K562 (cell line): ENCODE data around the gene OPHN1. TPM values are rescaled to one million over a fixed set of nuclear protein-coding genes. Genes with fewer than 3 reads are reported as not detected.

ENCODE experiments used
- ATAC-seq: fragments of 200-7000 bp; cut with Tn5 transposase; 3 replicates; pipeline ENCODE4 v1.9.1; 2020; ENCODE audit warnings: moderate library complexity
- BruUV-seq: library from RNA; stranded (reverse); fragments of 400-500 nt; replicated peaks from 2 replicates; lab custom pipeline; 2021; lab: Mats Ljungman, UMichigan
- CTCF ChIA-PET: fragments of 300-600 bp; formaldehyde crosslinking; extraction: SDS; loops from one replicate; lab custom pipeline; 2021; ENCODE audit warnings: low intra/inter-chr PET ratio; lab: Yijun Ruan, JAX
- POLR2A ChIA-PET: fragments of 300-600, 350-650 bp; sonication (Branson Sonifier 250); formaldehyde crosslinking; extraction: SDS; loops from one replicate; lab custom pipeline; 2021; ENCODE audit warnings: antibody characterized with exemption, inconsistent platforms; lab: Yijun Ruan, JAX
- DNase-seq, 4 experiments: peaks; one replicate each; pipeline versions ENCODE4 v3.0.0 to v3.0.0-alpha.2; 2011 to 2018; ENCODE audit warnings: low spot score in 3 of 4, mixed read lengths in 3 of 4; ENCODE audit errors: extremely low read depth in 1 of 4
- FAIRE-seq: peaks from 2 replicates; lab custom pipeline; 2011; peaks lifted over from hg19 to GRCh38; lab: Jason Lieb, UNC
- H2AFZ ChIP-seq: 2 replicates; pipeline ENCODE4 v1.6.0; 2011; ENCODE audit warnings: low read depth, low read length, control low read depth, inconsistent platforms
- H3K27ac ChIP-seq: fragments of 200-600 bp; 3 replicates; pipeline ENCODE4 v1.8.0; 2011; ENCODE audit warnings: low read depth, mild to moderate bottlenecking, control low read depth, inconsistent platforms, low read length, moderate library complexity, mixed read lengths; ENCODE audit errors: extremely low read depth
- H3K27me3 ChIP-seq, 2 experiments: fragments of 300-600 bp in 1 of 2; 2 replicates in 1 of 2; 3 replicates in 1 of 2; pipeline versions ENCODE4 v1.6.0 to v1.8.0; 2011; ENCODE audit warnings: inconsistent platforms in 2 of 2, low read length in 2 of 2, mild to moderate bottlenecking in 1 of 2, mixed read lengths in 1 of 2, moderate library complexity in 1 of 2; ENCODE audit not compliant: control insufficient read depth in 2 of 2, insufficient read depth in 2 of 2
- H3K36me3 ChIP-seq: fragments of 300-600 bp; 3 replicates; pipeline ENCODE4 v1.8.0; 2011; ENCODE audit warnings: mild to moderate bottlenecking, low read length, inconsistent platforms; ENCODE audit not compliant: control insufficient read depth, insufficient read depth
- H3K4me1 ChIP-seq, 2 experiments: fragments of 200-600 bp in 1 of 2; replicated peaks in 1 of 2; 2 replicates in 1 of 2; 3 replicates in 1 of 2; pipeline versions ENCODE4 v1.5.1 to v1.8.0; 2011; ENCODE audit warnings: inconsistent platforms in 2 of 2, low read length in 2 of 2, mild to moderate bottlenecking in 1 of 2, mixed read lengths in 1 of 2, moderate library complexity in 1 of 2; ENCODE audit not compliant: control insufficient read depth in 2 of 2, insufficient read depth in 2 of 2
- H3K4me2 ChIP-seq: 2 replicates; pipeline ENCODE4 v1.6.1; 2011; ENCODE audit warnings: low read length, control low read depth, inconsistent platforms, mixed read lengths; ENCODE audit not compliant: insufficient read depth
- H3K4me3 ChIP-seq: fragments of 200-600 bp; sonication (generic), shearing (Covaris generic); 2 replicates; pipeline ENCODE4 v1.5.1; 2016; ENCODE audit warnings: control low read depth, inconsistent platforms
- H3K79me2 ChIP-seq: fragments of 200-600 bp; 3 replicates; pipeline ENCODE4 v1.8.0; 2011; ENCODE audit warnings: low read length, inconsistent platforms; ENCODE audit not compliant: control insufficient read depth, insufficient read depth
- H3K9ac ChIP-seq, 2 experiments: 2 replicates each; pipeline versions ENCODE4 v1.6.0 to v1.6.1; 2011; ENCODE audit warnings: low read depth in 2 of 2, low read length in 2 of 2, control low read depth in 1 of 2, inconsistent platforms in 1 of 2, mild to moderate bottlenecking in 1 of 2, mixed read lengths in 1 of 2; ENCODE audit not compliant: insufficient read depth in 1 of 2
- H3K9me1 ChIP-seq: one replicate; pipeline ENCODE4 v1.6.0; 2011; ENCODE audit warnings: inconsistent platforms, mild to moderate bottlenecking, low read length, moderate library complexity; ENCODE audit not compliant: control insufficient read depth, insufficient read depth
- H3K9me3 ChIP-seq: replicated peaks from 2 replicates; pipeline ENCODE4 v1.5.1; 2011; ENCODE audit warnings: low read depth, low read length, inconsistent platforms; ENCODE audit not compliant: control insufficient read depth, insufficient read depth
- H4K20me1 ChIP-seq: replicated peaks from 2 replicates; pipeline ENCODE4 v1.6.1; 2011; ENCODE audit warnings: low read length, inconsistent platforms, mixed read lengths; ENCODE audit not compliant: control insufficient read depth, insufficient read depth
- CEBPZ ChIP-seq: fragments of 150-350 bp; IDR thresholded peaks from 2 replicates; pipeline ENCODE4 v1.6.1; 2014; ENCODE audit warnings: low read depth, mild to moderate bottlenecking, low read length, borderline replicate concordance
- CHCHD3 ChIP-seq: fragments of 250-450 bp; sonication (Bioruptor Pico); IDR thresholded peaks from 2 replicates; pipeline ENCODE4 v2.1.2; 2022; ENCODE audit warnings: mild to moderate bottlenecking
- CLOCK ChIP-seq: fragments of 250-450 bp; sonication (Bioruptor Pico); IDR thresholded peaks from 2 replicates; pipeline ENCODE4 v1.4.0; 2020; ENCODE audit warnings: mild to moderate bottlenecking, moderate library complexity, borderline replicate concordance
- CREB5 ChIP-seq: fragments of 250-450 bp; sonication (Bioruptor Pico); IDR thresholded peaks from 2 replicates; pipeline ENCODE4 v1.5.0; 2020; ENCODE audit warnings: mild to moderate bottlenecking
- EHMT2 ChIP-seq: fragments of 450-650 bp; IDR thresholded peaks from 2 replicates; pipeline ENCODE4 v1.6.1; 2018; ENCODE audit warnings: antibody characterized with exemption
- ETS1 ChIP-seq: conservative IDR thresholded peaks from 2 replicates; pipeline ENCODE4 v1.6.1; 2011; ENCODE audit warnings: low read depth, mild to moderate bottlenecking, low read length; ENCODE audit not compliant: control insufficient read depth
- FOSL1 ChIP-seq: fragments of 200-800 bp; sonication (Bioruptor generic); conservative IDR thresholded peaks from 2 replicates; pipeline ENCODE4 v1.6.1; 2016; ENCODE audit warnings: missing genetic modification characterization, missing compliant biosample characterization
- FOXA1 ChIP-seq: fragments of 450-650 bp; IDR thresholded peaks from 2 replicates; pipeline ENCODE4 v1.6.1; 2016; ENCODE audit warnings: mild to moderate bottlenecking, borderline replicate concordance
- HCFC1 ChIP-seq: IDR thresholded peaks from 2 replicates; pipeline ENCODE4 v1.6.1; 2012; ENCODE audit warnings: low read depth, low read length, improper control_type of control experiment
- NFATC3 ChIP-seq: fragments of 450-650 bp; IDR thresholded peaks from 2 replicates; pipeline ENCODE4 v1.6.1; 2017; ENCODE audit warnings: mild to moderate bottlenecking
- SAP30 ChIP-seq: fragments of 200-600 bp; sonication (generic); IDR thresholded peaks from 2 replicates; pipeline ENCODE4 v1.6.1; 2012; ENCODE audit warnings: borderline replicate concordance, low read depth, mild to moderate bottlenecking, moderate library complexity, low read length, control low read depth, inconsistent platforms; ENCODE audit not compliant: insufficient read depth, poor library complexity, severe bottlenecking
- TEAD2 ChIP-seq: fragments of 450-650 bp; IDR thresholded peaks from 2 replicates; pipeline ENCODE4 v1.6.1; 2016; ENCODE audit warnings: missing genetic modification characterization, control low read depth, missing compliant biosample characterization
- ZFP1 ChIP-seq: fragments of 450-650 bp; formaldehyde crosslinking; IDR thresholded peaks from 2 replicates; pipeline ENCODE4 v1.4.0; 2020; ENCODE audit warnings: mild to moderate bottlenecking, mixed read lengths
- ZFPM2 ChIP-seq: fragments of 250-450 bp; sonication (Bioruptor Pico); IDR thresholded peaks from 2 replicates; pipeline ENCODE4 v1.5.1; 2022; ENCODE audit warnings: mild to moderate bottlenecking
- ZNF197 ChIP-seq: fragments of 200-800 bp; sonication (Bioruptor generic); IDR thresholded peaks from 2 replicates; pipeline ENCODE4 v1.6.1; 2016; ENCODE audit warnings: low read depth, missing genetic modification characterization, missing compliant biosample characterization
- WGBS: fragments of 100-300 bp; shearing (Covaris generic); methylation state at CpG from one replicate; pipeline ENCODE4 v1.1.6; 2016; ENCODE audit warnings: low coverage, mixed read lengths; ENCODE audit not compliant: insufficient coverage; ENCODE audit errors: missing lambda C conversion rate; 5-methylcytosine and 5-hydroxymethylcytosine counted together
- in situ Hi-C: fragments of 300-500 bp; cut with MboI; formaldehyde crosslinking; loops from 4 replicates; pipeline ENCODE4 v1.15.0; 2018; ENCODE audit warnings: inconsistent platforms, mixed read lengths
- intact Hi-C: fragments of 100-400 bp; cut with micrococcal nuclease; formaldehyde crosslinking; loops from 2 replicates; pipeline ENCODE4 v1.14.2; 2022
- polyA plus RNA-seq, 8 experiments: library from polyadenylated mRNA; depleted of rRNA in 4 of 8; stranded (reverse) in 5 of 8; unstranded in 3 of 8; fragments of >200 nt; fragmentation: Nextera tagmentation in 2 of 8; fragmentation: Illumina TruSeq in 1 of 8; extraction: Ambion mirVana in 2 of 8; extraction: Trizol in 1 of 8; gene quantifications; 2 replicates each; pipeline versions ENCODE4 v1.2.1 to v1.2.3, GENCODE V29; 2011 to 2014; ENCODE audit warnings: inconsistent platforms in 1 of 8, missing spikeins in 1 of 8
- total RNA-seq, 7 experiments: library from RNA; depleted of rRNA in 6 of 7; stranded (reverse); fragments of >200 nt in 6 of 7; fragmentation: Illumina TruSeq in 2 of 7; extraction: Trizol in 2 of 7; gene quantifications; 2 replicates each; pipeline versions ENCODE4 v1.2.1 to v1.2.3, GENCODE V29; 2011 to 2021; ENCODE audit warnings: low replicate concordance in 1 of 7

OPHN1 gene
- total and polyA plus RNA-seq, 9 of the 15 experiments (the other 6 are each of a cell fraction or from before 2014, with no cell fraction given) = 0.28 to 1.8 (median 1.0) TPM

GRCh38 chrX:68480969-68481368 is 47.7 kb upstream of the OPHN1 start:
- POLR2A ChIA-PET = interaction anchor here (1.0 kb wide), 1 partner anchor 18 kb away, joined by 3 read pairs; the partner anchor contains the start of gene YIPF6
- BruUV-seq = no TSS peak
- TF ChIP-seq HCFC1 (no peak), CLOCK (CRISPR knock-in tag) (no peak), ZFP1 (no peak), EHMT2 (no peak), SAP30 (no peak), CREB5 (no peak), FOSL1 (tag) (no peak), CEBPZ (no peak), ETS1 (no peak), ZFPM2 (CRISPR knock-in tag) (no peak), ZNF197 (CRISPR knock-in tag) (no peak), CHCHD3 (CRISPR knock-in tag) (no peak), TEAD2 (no peak), NFATC3 (no peak), FOXA1 (no peak)

More at GRCh38 chrX:68480969-68481368, 47.7 kb upstream of the OPHN1 start:
- no peaks in the 10 kb centered on the region for H3K27me3 ChIP-seq
- no peak overlapping the region for H3K4me3 ChIP-seq
- FAIRE-seq (no peak), DNase-seq (no peak), ATAC-seq (no peak)
- H3K27ac ChIP-seq = no peak overlapping the region
- no peaks in the 10 kb centered on the region for H3K9me1 ChIP-seq
- no peak overlapping the region for H3K4me2 ChIP-seq
- no peaks in the 10 kb centered on the region for H3K4me1 ChIP-seq
- in situ Hi-C loops = no loop called here
- no peaks in the 10 kb centered on the region for H3K79me2 ChIP-seq
- H2AFZ ChIP-seq = no peak overlapping the region
- intact Hi-C loops = no loop called here
- no peaks in the 10 kb centered on the region for H4K20me1 ChIP-seq
- no peaks in the 10 kb centered on the region for H3K36me3 ChIP-seq
- H3K9me3 ChIP-seq = no peaks in the 10 kb centered on the region
- H3K9ac ChIP-seq = no peak overlapping the region
- WGBS = 50% methylated on average over 1 of the region's 1 CpG
- CTCF ChIA-PET = no interaction called here
